ENCODE results near the gene SLCO3A1.
A peak's percentile ranks its signal among the peaks of the same experiment; 100 is the strongest.

GRCh38 chr15:92079047-92079446 is 225.5 kb downstream of the SLCO3A1 start:
- TF ChIP-seq CTCF (conservative IDR thresholded peaks at IDR 0.05; ENCODE audit: low read length): peak; percentile 74
- TF ChIP-seq EZH2phosphoT487 (IDR thresholded peaks at IDR 0.05; ENCODE audit: borderline replicate concordance, low read depth, low read length): no peak
